GM12878 (cell line): Measurements from ENCODE around the gene AKR1A1. TPM values are rescaled to one million over a fixed set of nuclear protein-coding genes. Genes with fewer than 3 reads are reported as not detected.
A peak's percentile ranks its signal among the peaks of the same experiment; 100 is the strongest.

Source experiments
- ATAC-seq: fragments of 200-7000 bp; cut with Tn5 transposase; 3 replicates; pipeline ENCODE4 v1.9.1; 2020; ENCODE audit warnings: mild to moderate bottlenecking, moderate library complexity
- Bru-seq: library from RNA; stranded (reverse); fragments of 400-500 nt; gene quantifications from one replicate; lab custom pipeline; 2021; lab: Mats Ljungman, UMichigan
- BruChase-seq, 2 experiments: library from RNA; stranded (reverse); fragments of 400-500 nt; gene quantifications; one replicate each; lab custom pipeline; 2021; lab: Mats Ljungman, UMichigan
- BruUV-seq: library from RNA; stranded (reverse); fragments of 400-500 nt; replicated peaks from 2 replicates; lab custom pipeline; 2021; lab: Mats Ljungman, UMichigan
- CTCF ChIA-PET: fragments of 300-600 bp; sonication (Branson Sonifier 250); formaldehyde crosslinking; extraction: SDS; loops from one replicate; lab custom pipeline; 2021; ENCODE audit warnings: inconsistent platforms; lab: Yijun Ruan, JAX
- POLR2A ChIA-PET: fragments of 350-600 bp; formaldehyde crosslinking; extraction: SDS; loops from one replicate; lab custom pipeline; 2021; ENCODE audit warnings: inconsistent platforms; lab: Charles Lee
- RAD21 ChIA-PET: fragments of 300-600 bp; sonication (Branson Sonifier 250); formaldehyde crosslinking; loops from one replicate; lab custom pipeline; 2023; ENCODE audit warnings: antibody characterized with exemption; ENCODE audit not compliant: unreplicated experiment; lab: Charles Lee
- SMC1A ChIA-PET: fragments of 300-600 bp; sonication (Branson Sonifier 250); formaldehyde crosslinking; loops from one replicate; lab custom pipeline; 2023; ENCODE audit not compliant: unreplicated experiment, uncharacterized antibody; lab: Charles Lee
- DNase-seq: peaks from one replicate; pipeline ENCODE4 v3.0.0-alpha.2; 2011; ENCODE audit warnings: low read depth, low spot score
- FAIRE-seq: peaks from 3 replicates; lab custom pipeline; 2011; peaks lifted over from hg19 to GRCh38; lab: Jason Lieb, UNC
- H2AFZ ChIP-seq: 2 replicates; pipeline ENCODE4 v1.6.0; 2011; ENCODE audit warnings: low read depth, low read length, control low read depth; ENCODE audit not compliant: control insufficient read depth
- H3K27ac ChIP-seq: 2 replicates; pipeline ENCODE4 v1.5.1; 2011; ENCODE audit warnings: control low read depth; ENCODE audit not compliant: control insufficient read depth, insufficient read depth
- H3K27me3 ChIP-seq, 2 experiments: replicated peaks in 1 of 2; 2 replicates each; pipeline versions ENCODE4 v1.6.0 to v1.6.1; 2011; ENCODE audit warnings: low read length in 1 of 2; ENCODE audit not compliant: control insufficient read depth in 2 of 2, insufficient read depth in 2 of 2
- H3K36me3 ChIP-seq, 2 experiments: 2 replicates each; pipeline ENCODE4 v1.5.1; 2011; ENCODE audit warnings: low read length in 1 of 2; ENCODE audit not compliant: control insufficient read depth in 2 of 2, insufficient read depth in 2 of 2
- H3K4me1 ChIP-seq: 2 replicates; pipeline ENCODE4 v1.6.1; 2011; ENCODE audit warnings: mild to moderate bottlenecking, low read length, moderate library complexity, mixed read lengths; ENCODE audit not compliant: control insufficient read depth, insufficient read depth
- H3K4me2 ChIP-seq: 2 replicates; pipeline ENCODE4 v1.6.0; 2011; ENCODE audit warnings: control low read depth; ENCODE audit not compliant: control insufficient read depth, insufficient read depth
- H3K4me3 ChIP-seq: fragments of 200-600 bp; sonication (generic); 2 replicates; pipeline ENCODE4 v1.5.1; 2016
- H3K79me2 ChIP-seq: 2 replicates; pipeline ENCODE4 v1.6.0; 2011; ENCODE audit warnings: low read length; ENCODE audit not compliant: control insufficient read depth, insufficient read depth
- H3K9ac ChIP-seq: 2 replicates; pipeline ENCODE4 v1.8.0; 2011; ENCODE audit warnings: low read length, control low read depth, mixed read lengths; ENCODE audit not compliant: control insufficient read depth, insufficient read depth
- H3K9me3 ChIP-seq: replicated peaks from 3 replicates; pipeline ENCODE4 v1.5.1; 2011; ENCODE audit warnings: mild to moderate bottlenecking, low read length; ENCODE audit not compliant: control insufficient read depth, insufficient read depth
- H4K20me1 ChIP-seq: 2 replicates; pipeline ENCODE4 v1.6.0; 2011; ENCODE audit not compliant: control insufficient read depth, insufficient read depth
- ATF3 ChIP-seq: IDR thresholded peaks from 2 replicates; pipeline ENCODE4 v1.6.1; 2011; ENCODE audit warnings: low read depth, mild to moderate bottlenecking, low read length, moderate library complexity, borderline replicate concordance; ENCODE audit errors: extremely low read depth
- ATF7 ChIP-seq: fragments of 450-650 bp; IDR thresholded peaks from 2 replicates; pipeline ENCODE4 v1.6.1; 2016; ENCODE audit warnings: low read depth, mild to moderate bottlenecking
- CBX5 ChIP-seq: sonication (generic); IDR thresholded peaks from 2 replicates; pipeline ENCODE4 v1.6.1; 2016; ENCODE audit warnings: low read depth, moderate library complexity, mild to moderate bottlenecking, inconsistent platforms
- CHD4 ChIP-seq: fragments of 200-600 bp; sonication (generic); IDR thresholded peaks from 2 replicates; pipeline ENCODE4 v1.6.1; 2016; ENCODE audit warnings: mild to moderate bottlenecking
- CREB1 ChIP-seq: IDR thresholded peaks from 2 replicates; pipeline ENCODE4 v1.6.1; 2012; ENCODE audit warnings: low read depth, mild to moderate bottlenecking, inconsistent platforms
- GABPA ChIP-seq: IDR thresholded peaks from 2 replicates; pipeline ENCODE4 v1.6.1; 2014; ENCODE audit warnings: antibody characterized with exemption, low read depth, mild to moderate bottlenecking, inconsistent platforms
- GATAD2B ChIP-seq: fragments of 450-650 bp; conservative IDR thresholded peaks from 2 replicates; pipeline ENCODE4 v1.6.1; 2017; ENCODE audit warnings: low read depth, mild to moderate bottlenecking, moderate library complexity
- HDAC6 ChIP-seq: fragments of 200-600 bp; sonication (generic); IDR thresholded peaks from one replicate; pipeline ENCODE4 v1.8.0; 2017; ENCODE audit warnings: antibody characterized with exemption; ENCODE audit not compliant: unreplicated experiment
- HDGF ChIP-seq: fragments of 450-650 bp; IDR thresholded peaks from 2 replicates; pipeline ENCODE4 v1.6.1; 2016; ENCODE audit warnings: antibody characterized with exemption
- IKZF1 ChIP-seq: fragments of 450-650 bp; conservative IDR thresholded peaks from 2 replicates; pipeline ENCODE4 v1.6.1; 2017; ENCODE audit warnings: antibody characterized with exemption, mild to moderate bottlenecking
- MAX ChIP-seq: IDR thresholded peaks from 2 replicates; pipeline ENCODE4 v1.6.1; 2012; ENCODE audit warnings: low read depth, low read length, improper control_type of control experiment
- PAX8 ChIP-seq: fragments of 450-650 bp; IDR thresholded peaks from 2 replicates; pipeline ENCODE4 v1.6.1; 2017; ENCODE audit warnings: mild to moderate bottlenecking, moderate library complexity
- RCOR1 ChIP-seq: conservative IDR thresholded peaks from 2 replicates; pipeline ENCODE4 v1.6.1; 2012; ENCODE audit warnings: low read depth, low read length, improper control_type of control experiment
- RFX5 ChIP-seq: IDR thresholded peaks from 2 replicates; pipeline ENCODE4 v1.6.1; 2011; ENCODE audit warnings: low read depth, low read length, improper control_type of control experiment
- SRF ChIP-seq, 2 experiments: IDR thresholded peaks; 2 replicates each; pipeline ENCODE4 v1.6.1; 2011; ENCODE audit warnings: low read depth in 2 of 2, low read length in 2 of 2, mild to moderate bottlenecking in 1 of 2, moderate library complexity in 1 of 2
- WGBS: methylation state at CpG from one replicate; pipeline ENCODE4 v1.1.6; 2016; ENCODE audit warnings: low lambda C conversion rate; ENCODE audit not compliant: insufficient replicate concordance, insufficient coverage; ENCODE audit errors: missing lambda C conversion rate; 5-methylcytosine and 5-hydroxymethylcytosine counted together
- in situ Hi-C: fragments of 300-500 bp; cut with MboI; formaldehyde crosslinking; loops from 9 replicates; pipeline ENCODE4 v1.14.3; 2018; ENCODE audit warnings: mixed read lengths
- intact Hi-C: fragments of 100-400 bp; cut with micrococcal nuclease; formaldehyde crosslinking; loops from one replicate; pipeline ENCODE4 v1.14.2; 2022; ENCODE audit not compliant: unreplicated experiment
- long read RNA-seq, 2 experiments: library from polyadenylated mRNA; unstranded; transcript quantifications; one replicate each; pipeline ENCODE4 v2.0.0, GENCODE V29; 2019 to 2020
- polyA minus RNA-seq, 3 experiments: library from RNA; depleted of rRNA, polyadenylated mRNA; stranded (reverse); fragments of >200 nt; gene quantifications; 2 replicates each; pipeline ENCODE4 v1.2.3, GENCODE V29; 2011
- polyA plus RNA-seq, 11 experiments: library from polyadenylated mRNA; depleted of rRNA in 4 of 11; unstranded in 6 of 11; stranded (reverse) in 5 of 11; fragments of >200 nt; fragmentation: Nextera tagmentation in 4 of 11; fragmentation: Illumina TruSeq in 1 of 11; extraction: Ambion mirVana in 4 of 11; extraction: Trizol in 1 of 11; gene quantifications; 1 replicate in 1 of 11; 2 replicates in 10 of 11; pipeline versions ENCODE4 v1.2.1 to v1.2.3, GENCODE V29; 2011 to 2016; ENCODE audit warnings: inconsistent platforms in 2 of 11, missing spikeins in 2 of 11, low read depth in 1 of 11
- total RNA-seq, 4 experiments: library from RNA; depleted of rRNA in 3 of 4; stranded (reverse); fragments of >200 nt in 3 of 4; fragmentation: Illumina TruSeq in 1 of 4; extraction: Trizol in 1 of 4; gene quantifications; 2 replicates each; pipeline versions ENCODE4 v1.2.1 to v1.2.3, GENCODE V29; 2013 to 2021

Gene AKR1A1
- 82.3 and 85.2 TPM in 2 replicates for total RNA-seq (2013; cell fraction: nucleolus; rRNA removed)
- 208 and 209 TPM in 2 replicates for total RNA-seq (2014; rRNA removed)
- 187 and 189 TPM in 2 replicates for total RNA-seq (2014; rRNA removed; fragmentation: Illumina TruSeq; extraction: Trizol)
- 259 and 260 TPM in 2 replicates for total RNA-seq (2021)
- polyA plus RNA-seq (2011; ENCODE audit: low read depth): 223 TPM
- polyA plus RNA-seq (2011; rRNA removed): 243 and 335 TPM in 2 replicates
- 422 and 450 TPM in 2 replicates for polyA plus RNA-seq (2011; cell fraction: cytosol; rRNA removed)
- 238 and 249 TPM in 2 replicates for polyA plus RNA-seq (2011; cell fraction: nucleus; rRNA removed)
- polyA plus RNA-seq (2012): 188 and 204 TPM in 2 replicates
- polyA plus RNA-seq (2014; fragmentation: Illumina TruSeq; extraction: Trizol): 182 and 222 TPM in 2 replicates
- 100 to 1,000 TPM; 199 to 200 TPM for polyA plus RNA-seq (2014; fragmentation: Nextera tagmentation; extraction: Ambion mirVana)
- 253 and 265 TPM in 2 replicates for polyA plus RNA-seq (2014; rRNA removed)
- 100 to 1,000 TPM; 309 to 334 TPM for polyA plus RNA-seq (2016; fragmentation: Nextera tagmentation; extraction: Ambion mirVana)
- polyA minus RNA-seq (2011; rRNA and poly(A)+ RNA removed): 265 and 347 TPM in 2 replicates
- polyA minus RNA-seq (2011; cell fraction: cytosol; rRNA and poly(A)+ RNA removed): 80.9 and 94.5 TPM in 2 replicates
- 56.6 and 85.1 TPM in 2 replicates for polyA minus RNA-seq (2011; cell fraction: nucleus; rRNA and poly(A)+ RNA removed)
- percentile 88 among the genes with signal in this experiment for Bru-seq, nascent RNA
- percentile 84 among the genes with signal in this experiment for BruChase-seq, experiment 1, labeled RNA remaining after a 6-hour chase
- BruChase-seq, experiment 2, labeled RNA remaining after a 2-hour chase: percentile 82 among the genes with signal in this experiment
- long read RNA-seq, experiment 1, transcript AKR1A1-214 (10 exons, 1,360 nt): minor isoform, 13 of 141 reads
- long read RNA-seq, experiment 1, transcript AKR1A1-201 (9 exons, 1,166 nt): major isoform, 51 of 141 reads
- long read RNA-seq, experiment 1, transcript AKR1A1-202 (10 exons, 1,818 nt): minor isoform, 43 of 141 reads
- long read RNA-seq, experiment 1, partial matches to known transcripts: 8 of 141 reads
- long read RNA-seq, experiment 1, other reads (novel, unspliced or antisense): 26 of 141 reads
- long read RNA-seq, experiment 2, transcript AKR1A1-214 (10 exons, 1,360 nt): minor isoform, 22 of 517 reads
- long read RNA-seq, experiment 2, transcript AKR1A1-204 (4 exons, 1,018 nt): minor isoform, 5 of 517 reads
- long read RNA-seq, experiment 2, transcript AKR1A1-201 (9 exons, 1,166 nt): major isoform, 211 of 517 reads
- long read RNA-seq, experiment 2, transcript AKR1A1-202 (10 exons, 1,818 nt): minor isoform, 171 of 517 reads
- long read RNA-seq, experiment 2, partial matches to known transcripts: 51 of 517 reads
- long read RNA-seq, experiment 2, other reads (novel, unspliced or antisense): 55 of 517 reads

DNA sequence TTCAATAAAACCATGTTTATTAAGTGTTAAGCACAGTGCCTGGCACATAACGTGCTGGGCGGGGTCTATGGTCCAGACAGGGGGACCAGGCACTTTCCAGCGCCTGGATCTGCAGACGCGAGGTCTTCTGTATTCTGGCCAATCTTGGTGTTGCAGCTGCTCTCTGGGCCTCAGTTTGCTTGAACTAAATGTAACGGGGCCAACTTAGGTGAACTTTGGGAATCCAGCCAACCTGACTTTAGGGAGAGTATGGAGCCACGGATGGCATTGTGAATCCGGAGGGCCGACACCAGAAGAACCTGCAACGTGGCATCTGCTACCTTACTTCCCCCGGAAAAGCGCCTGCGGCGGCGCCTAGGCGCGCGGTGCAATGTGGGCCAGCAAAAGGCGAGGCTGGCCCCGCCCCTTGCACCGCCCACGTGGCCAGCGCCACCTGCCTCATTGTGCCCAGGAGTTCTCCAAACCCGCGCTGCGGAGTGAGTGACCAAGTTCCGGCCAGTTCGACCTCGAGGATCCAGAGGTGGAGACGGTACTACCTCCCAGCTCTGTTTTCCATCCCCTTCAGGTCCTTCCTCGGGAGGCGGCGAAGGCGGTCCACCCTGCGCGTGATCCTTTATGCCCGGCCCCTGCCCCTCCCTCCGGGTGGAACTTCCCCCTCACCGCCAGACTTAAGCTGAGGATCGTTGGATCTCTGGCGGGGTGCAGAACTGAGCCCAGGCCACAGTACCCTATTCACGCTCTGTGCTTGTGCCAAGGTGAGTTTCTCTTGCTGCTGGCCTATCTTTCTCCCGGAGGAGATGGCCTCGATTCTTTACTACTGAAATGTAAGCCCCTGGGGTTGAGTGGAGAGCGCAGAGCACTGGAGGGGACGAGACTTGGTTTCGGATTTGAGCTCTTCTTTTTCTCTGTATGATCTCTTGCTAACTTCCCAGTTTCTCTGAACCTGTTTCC, at the start of gene AKR1A1:
TSS of gene AKR1A1 (plus strand) at position 426 of the 951 bp plus-strand sequence. CDS start 10,969 bp downstream, outside the sequence.
- ATAC-seq (peak; percentile 94), FAIRE-seq (peak; percentile 35), DNase-seq (peak; percentile 74)
- Histone ChIP-seq H3K27ac (peak within 1 kb of the TSS; percentile 91), H3K79me2 (peaks cover 36% of the 10 kb centered on the region), H3K4me2 (peak within 1 kb of the TSS; percentile 82), H3K4me1 (peaks cover 16% of the 10 kb centered on the region), H4K20me1 (no peaks in the 10 kb centered on the region), H3K36me3 (peaks cover 0 to 7% of the 10 kb centered on the region in 2 experiments; a peak in 2 of 4 replicates), H3K9ac (peak within 1 kb of the TSS; percentile 94), H3K9me3 (no peaks in the 10 kb centered on the region; the same call in 1 of the 3 replicates), H3K4me3 (peak within 1 kb of the TSS; percentile 87), H2AFZ (peak within 1 kb of the TSS; percentile 84), H3K27me3 (no peaks in the 10 kb centered on the region)
- 1% methylated on average over 47 of the region's 47 CpGs for WGBS
- in situ Hi-C loops: no loop called here
- ChIA-PET CTCF (interaction anchor here (0.9 to 5.7 kb wide), 11 partner anchors 9 to 191 kb away, joined by 3 to 48 read pairs (median 4); partner anchors contain the start of genes CCDC163, MMACHC, PRDX1 and TESK2), POLR2A (interaction anchor here (0.6 to 6.4 kb wide), 10 partner anchors 8 to 242 kb away, joined by 3 to 105 read pairs (median 6); partner anchors contain the start of genes CCDC163, GPBP1L1, MMACHC and MUTYH), SMC1A (interaction anchor here (0.6 to 3.4 kb wide), 18 partner anchors 9 to 236 kb away, joined by 3 to 22 read pairs (median 6); partner anchors contain the start of genes CCDC163, MMACHC, PRDX1 and TESK2), RAD21 (interaction anchor here (0.6 to 1.8 kb wide), 14 partner anchors 11 to 135 kb away, joined by 3 to 20 read pairs (median 6); partner anchors contain the start of genes CCDC163, GPBP1L1, MMACHC and NASP)
- TSS peak; percentile 100 for BruUV-seq
- intact Hi-C loops: loop anchor here (5.0 kb wide), 1 partner anchor 48 kb away; the partner anchor contains the start of genes CCDC163 and MMACHC
- TF ChIP-seq IKZF1 (peak; percentile 79), MAX (peak; percentile 97), ATF7 (peak; percentile 94), CREB1 (peak; percentile 46; the same call in 1 of the 2 replicates), ATF3 (peak; percentile 49; the same call in 1 of the 2 replicates), CBX5 (no peak), PAX8 (no peak; the same call in 1 of the 2 replicates), GABPA (peak; percentile 72), CHD4 (no peak), SRF (IDR thresholded peaks at IDR 0.05; ENCODE audit: low read depth in 2 of 2, low read length in 2 of 2) (0 out of 4 replicates have a peak, but pooled peaks of 1 of the 2 experiments have one; percentile 5), HDAC6 (peak; percentile 33), HDGF (peak; percentile 86; the same call in 1 of the 2 replicates), GATAD2B (peak; percentile 85; the same call in 1 of the 2 replicates), RFX5 (0 out of 2 replicates have a peak, but pooled peaks have one; percentile 25), RCOR1 (0 out of 2 replicates have a peak, but pooled peaks have one; percentile 49)
